HG03159 (cell line): ENCODE measurements around the gene SUCNR1.
"Not testable (repeated sequence)": the region's sequence is repeated elsewhere in the genome, so short reads cannot be mapped to it uniquely, and the experiment has no call there.

Source experiments
- ATAC-seq: cut with Tn5 transposase; IDR thresholded peaks from one replicate; pipeline ENCODE4 v1.9.1; 2021; ENCODE audit warnings: mild to moderate bottlenecking, moderate library complexity; ENCODE audit not compliant: unreplicated experiment

The SUCNR1 gene

DNA sequence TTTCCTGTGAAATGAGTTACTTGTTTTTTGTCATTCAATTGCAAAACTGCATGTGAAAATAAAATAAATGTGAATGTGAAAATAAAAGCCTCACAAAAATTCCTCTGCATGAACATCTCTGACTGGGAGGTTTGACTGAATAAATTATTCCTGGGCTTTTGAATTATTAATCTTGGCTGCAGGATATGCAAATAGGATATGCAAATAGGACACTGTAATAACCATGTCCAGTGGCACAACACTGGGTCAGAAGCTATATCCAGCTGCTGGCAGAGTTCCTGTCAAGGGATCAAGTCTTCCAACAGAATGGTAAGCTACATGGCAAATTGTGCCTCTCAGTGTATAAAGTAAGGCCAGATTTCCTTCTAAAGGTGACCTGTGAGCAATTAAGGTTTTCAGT, at the start of gene SUCNR1:
TSS of gene SUCNR1 (plus strand) at position 246 of the 400 bp plus-strand sequence. CDS start 6,250 bp downstream, outside the sequence.
- ATAC-seq, result no peak

DNA sequence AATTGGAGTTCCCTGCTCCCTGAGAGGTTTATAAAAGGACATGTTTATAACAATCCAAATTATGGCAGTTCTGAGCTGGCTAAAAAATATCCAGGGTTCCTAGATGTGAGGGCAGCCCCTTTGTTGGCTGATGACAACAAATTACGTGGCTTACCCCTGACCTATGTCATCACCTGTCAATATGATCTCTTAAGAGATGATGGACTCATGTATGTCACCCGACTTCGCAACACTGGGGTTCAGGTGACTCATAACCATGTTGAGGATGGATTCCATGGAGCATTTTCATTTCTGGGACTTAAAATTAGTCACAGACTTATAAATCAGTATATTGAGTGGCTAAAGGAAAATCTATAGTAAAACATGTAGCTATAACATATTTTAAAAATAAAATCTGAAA, 45.6 kb upstream of the SUCNR1 start:
- ATAC-seq, result no peak

- no peak for ATAC-seq
Observed at GRCh38 chr3:151835751-151836525, 37.5 kb upstream of the SUCNR1 start.

DNA sequence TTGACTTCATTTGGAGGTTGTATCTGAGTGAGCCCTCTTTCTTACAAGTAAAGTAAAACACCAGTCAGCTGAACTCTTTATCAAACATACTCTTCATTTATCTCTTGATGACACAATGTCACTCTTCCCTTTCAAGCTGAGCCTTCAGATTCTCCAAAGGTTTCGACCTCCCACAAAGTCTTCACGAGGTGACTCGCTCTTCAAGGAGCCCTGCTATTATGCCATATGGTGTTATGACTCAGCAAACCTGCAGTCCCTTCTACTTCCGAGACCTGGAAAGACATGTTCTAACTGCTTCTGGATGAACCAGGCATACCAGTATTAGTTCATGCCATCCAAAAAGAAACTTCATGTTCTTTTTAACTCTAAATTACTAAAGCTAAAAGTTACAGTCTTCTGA, 36.4 kb upstream of the SUCNR1 start:
- no peak for ATAC-seq

- peak; percentile 82 for ATAC-seq
Observed at GRCh38 chr3:151838574-151839312, 34.7 kb upstream of the SUCNR1 start.

- no peak for ATAC-seq
Observed at GRCh38 chr3:151839313-151839631, 34.2 kb upstream of the SUCNR1 start.

DNA sequence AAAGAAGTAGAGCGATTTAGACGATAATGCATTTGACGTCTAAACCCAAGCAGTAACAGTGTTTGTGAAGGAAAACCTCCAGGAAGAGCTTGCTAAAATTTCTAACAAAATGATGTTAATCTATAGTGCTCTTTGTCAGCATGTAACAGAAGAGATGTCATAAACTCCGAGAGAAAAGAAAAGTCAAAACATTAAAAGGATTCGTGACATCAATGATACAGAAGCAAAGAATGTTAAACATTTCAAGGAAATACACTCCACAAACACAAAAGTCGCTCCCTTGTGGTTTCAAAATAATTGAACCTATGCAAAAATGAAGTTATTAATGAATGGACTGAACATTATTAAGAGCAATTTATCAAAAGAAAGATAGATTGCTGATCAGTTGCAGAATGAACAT, 31.6 kb upstream of the SUCNR1 start:
- ATAC-seq, result no peak

GRCh38 chr3:151843275-151843674, 30.2 kb upstream of the SUCNR1 start:
- no peak for ATAC-seq

GRCh38 chr3:151845306-151845905, 28.0 kb upstream of the SUCNR1 start:
- no peak for ATAC-seq

DNA sequence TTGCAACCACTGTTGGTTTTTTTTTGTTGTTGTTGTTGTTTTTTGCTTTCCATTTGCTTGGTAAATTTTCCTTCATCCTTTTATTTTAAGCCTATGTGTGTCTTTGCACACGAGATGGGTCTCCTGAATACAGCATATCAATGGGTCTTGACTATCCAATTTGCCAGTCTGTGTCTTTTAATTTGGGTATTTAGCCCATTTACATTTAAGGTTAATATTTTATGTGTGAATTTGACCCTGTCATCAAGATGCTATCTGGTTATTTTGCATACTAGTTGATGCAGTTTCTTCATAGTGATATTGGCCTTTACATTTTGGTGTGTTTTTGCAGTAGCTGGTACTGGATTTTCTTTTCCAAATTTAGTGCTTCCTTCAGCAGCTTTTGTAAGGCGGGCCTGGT, 23.4 kb upstream of the SUCNR1 start:
- ATAC-seq, result not testable (repeated sequence)

DNA sequence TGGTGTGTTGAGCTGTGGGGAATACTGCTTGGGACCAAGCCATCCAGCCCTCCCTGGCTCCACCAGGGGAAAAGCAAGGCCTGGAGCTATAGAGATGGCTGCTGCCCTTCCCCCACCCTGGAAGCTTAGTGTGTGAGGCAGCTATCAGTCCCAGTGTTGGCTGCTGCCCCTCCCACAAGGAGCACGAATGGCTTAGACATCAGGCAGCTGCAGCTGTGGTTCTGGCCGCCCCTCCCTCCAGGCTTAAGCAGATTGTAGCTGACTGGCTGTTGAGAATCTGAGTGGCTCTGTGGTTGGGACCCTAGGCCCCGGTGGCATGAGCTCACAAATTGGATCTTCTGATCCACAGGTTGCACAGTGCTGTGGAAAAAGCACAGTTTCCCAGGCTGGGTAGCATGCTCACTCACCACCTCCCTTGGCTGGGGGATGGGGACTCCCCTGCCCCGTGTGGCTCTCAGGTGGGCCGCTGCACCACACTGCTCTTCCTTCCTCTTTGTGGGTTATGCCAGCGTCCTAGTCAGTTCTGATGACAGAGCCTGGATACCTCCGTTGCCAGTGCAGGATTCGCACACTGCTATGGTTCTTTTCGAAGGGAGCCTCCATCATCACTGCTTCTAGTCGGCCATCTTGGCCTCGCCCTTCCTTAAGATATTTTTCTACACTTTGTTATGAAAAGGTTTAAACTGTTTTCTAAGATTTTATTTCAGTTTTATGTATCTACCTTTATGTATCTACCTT, 21.2 kb upstream of the SUCNR1 start:
- no peak for ATAC-seq

GRCh38 chr3:151856118-151856517, 17.3 kb upstream of the SUCNR1 start:
- no peak for ATAC-seq

- no peak for ATAC-seq
Observed at GRCh38 chr3:151856641-151857040, 16.8 kb upstream of the SUCNR1 start.

- no peak for ATAC-seq
Observed at GRCh38 chr3:151859233-151859673, 14.2 kb upstream of the SUCNR1 start.

DNA sequence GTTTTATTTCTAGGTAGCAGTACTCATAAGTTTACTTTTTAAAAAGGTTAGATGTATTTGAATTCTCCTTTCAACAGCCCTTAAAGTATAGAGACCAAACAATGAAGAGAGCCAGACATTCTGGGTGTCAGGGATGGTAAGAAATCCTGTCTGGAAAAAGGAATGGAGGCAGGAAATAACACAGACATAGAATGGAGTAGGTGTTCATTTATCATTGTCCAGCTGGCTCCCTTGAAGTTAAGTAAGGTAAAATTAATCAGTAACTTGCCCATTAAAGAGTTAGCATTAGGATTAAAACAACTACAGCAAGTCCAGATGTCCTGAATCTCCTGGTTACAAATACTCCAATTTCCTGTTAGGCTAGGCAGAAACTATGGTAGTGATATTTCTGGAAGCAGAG, 13.5 kb upstream of the SUCNR1 start:
- no peak for ATAC-seq

GRCh38 chr3:151863611-151864010, 9.8 kb upstream of the SUCNR1 start:
- no peak for ATAC-seq

DNA sequence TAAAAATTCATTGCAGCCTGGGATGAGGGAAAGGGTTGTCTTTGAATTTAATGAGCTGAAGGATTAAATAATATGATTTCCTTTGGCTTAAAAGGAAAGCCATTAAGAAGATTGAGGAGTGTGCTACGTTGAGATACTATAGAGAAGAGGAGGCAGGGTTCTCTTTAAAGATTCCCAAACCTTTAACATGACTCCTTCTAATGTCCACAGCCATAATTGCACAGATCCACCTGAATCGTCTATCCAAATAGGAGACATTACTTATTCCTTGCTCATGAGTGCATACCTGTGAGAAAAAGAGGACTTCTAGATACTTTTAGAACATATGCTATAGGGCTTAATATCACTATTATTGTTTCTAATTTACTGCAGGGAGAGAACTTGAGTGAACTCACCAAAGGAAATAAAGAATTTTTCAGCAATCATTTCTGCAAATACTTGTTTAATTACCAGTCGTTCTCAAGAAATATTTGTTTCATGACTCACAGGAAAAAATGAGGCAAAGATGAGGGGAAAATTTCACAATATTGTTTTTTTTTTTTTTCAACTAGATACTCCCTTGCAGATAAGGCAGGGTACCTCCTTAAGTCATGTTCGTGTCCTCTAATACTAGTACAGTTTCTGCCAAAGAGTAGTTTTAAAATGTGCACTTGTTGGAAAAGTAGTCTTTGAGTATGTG, 8.9 kb upstream of the SUCNR1 start:
- ATAC-seq, result no peak

DNA sequence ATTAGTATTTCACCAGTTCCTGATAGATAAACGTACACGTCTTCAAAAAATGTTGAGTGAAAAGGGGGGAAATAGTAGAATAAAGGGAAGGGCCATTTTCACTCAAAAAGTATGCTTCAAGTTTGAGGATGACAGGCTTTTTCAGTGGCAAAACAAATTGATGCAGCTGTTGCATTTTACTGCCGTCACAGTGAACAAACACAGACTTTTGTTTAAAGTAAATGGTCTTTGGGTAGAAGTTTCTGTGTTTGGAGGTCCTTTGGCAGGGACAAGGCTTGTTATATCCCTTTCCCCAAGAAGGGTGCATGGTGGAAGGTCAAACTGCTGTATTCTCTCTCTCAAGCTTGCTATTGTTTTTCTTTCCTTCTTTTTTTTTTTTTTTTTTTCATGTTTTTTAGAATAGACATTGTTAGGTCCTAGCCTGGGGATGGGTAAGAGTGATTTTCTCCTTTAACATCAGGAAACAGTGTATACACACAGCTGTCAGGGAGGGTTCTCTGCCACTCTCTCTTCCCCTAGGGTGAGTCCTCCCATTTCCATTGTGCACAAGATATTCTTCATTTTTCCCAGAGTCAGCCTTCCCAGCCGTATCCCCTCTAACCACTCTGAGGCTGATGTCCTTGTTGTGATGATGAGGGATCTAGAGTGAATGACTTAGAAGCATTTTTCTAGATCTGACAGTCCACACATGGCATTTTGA, 6.6 kb upstream of the SUCNR1 start:
- no peak for ATAC-seq

DNA sequence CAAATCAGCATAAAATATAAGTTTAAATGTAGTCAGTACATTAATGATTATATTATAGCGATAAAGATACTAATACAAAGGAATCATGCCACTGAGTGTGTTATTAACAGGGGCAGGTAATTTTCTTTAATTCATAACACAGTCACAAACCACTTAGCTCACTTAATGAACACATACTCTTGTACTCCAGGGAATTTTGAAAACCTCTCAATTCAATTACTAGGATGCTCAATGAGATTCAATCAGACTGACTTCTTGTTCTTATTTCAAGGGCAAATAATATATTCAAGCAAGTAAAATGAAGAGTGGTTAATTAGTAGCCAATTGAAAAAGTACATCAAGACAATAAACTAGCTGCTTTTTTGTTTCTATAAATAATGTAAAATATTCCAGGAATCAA, 5.8 kb upstream of the SUCNR1 start:
- ATAC-seq, result no peak

- no peak for ATAC-seq
Observed at GRCh38 chr3:151869181-151869580, 4.3 kb upstream of the SUCNR1 start.
